SK-N-MC (cell line): ENCODE data around the gene ATRN.

Source experiments
- EZH2 ChIP-seq: fragments of 200-600 bp; sonication (generic); IDR thresholded peaks from one replicate; pipeline ENCODE4 v1.6.1; 2017; ENCODE audit warnings: antibody characterized with exemption
- POLR2AphosphoS5 ChIP-seq: IDR thresholded peaks from 2 replicates; pipeline ENCODE4 v1.6.1; 2012; ENCODE audit warnings: mild to moderate bottlenecking, low read depth, low read length, borderline replicate concordance

DNA sequence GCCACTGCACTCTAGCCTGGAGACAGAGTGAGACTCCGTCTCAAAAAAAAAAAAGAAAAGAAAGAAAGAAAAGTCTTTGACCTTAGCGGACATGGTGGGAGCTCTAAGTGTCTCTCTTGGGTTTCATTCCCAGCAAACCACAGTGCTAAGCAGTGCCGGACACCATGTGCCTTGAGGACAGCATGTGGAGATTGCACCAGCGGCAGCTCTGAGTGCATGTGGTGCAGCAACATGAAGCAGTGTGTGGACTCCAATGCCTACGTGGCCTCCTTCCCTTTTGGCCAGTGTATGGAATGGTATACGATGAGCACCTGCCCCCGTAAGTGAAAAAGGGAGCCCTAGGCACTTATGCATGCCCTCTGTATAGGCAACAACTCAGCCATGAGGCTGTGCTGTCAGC, 112.9 kb downstream of the ATRN start:
- TF ChIP-seq EZH2 (no peak), POLR2AphosphoS5 (no peak)
